NCI-H2227 treated with DMSO at 0.1 percent for 48 hours (cell line): Measurements from ENCODE around the gene CHIT1.

Source experiments
- DNase-seq: peaks from one replicate; lab custom pipeline; 2025; lab: John Stamatoyannopoulos, UW

CHIT1 gene

GRCh38 chr1:203216274-203217138, 13.0 kb downstream of the CHIT1 start:
- DNase-seq, result peak; percentile 67

- DNase-seq, result peak; percentile 4
These were observed 13.9 kb downstream of the CHIT1 start for GRCh38 chr1:203215573-203215972.

GRCh38 chr1:203214871-203215270, 14.6 kb downstream of the CHIT1 start:
- no peak for DNase-seq

- no peak for DNase-seq
These were observed 16.3 kb downstream of the CHIT1 start for GRCh38 chr1:203213126-203213525.

- DNase-seq, result no peak
These were observed 17.7 kb downstream of the CHIT1 start for GRCh38 chr1:203211812-203212211.

- DNase-seq, result no peak
These were observed 18.5 kb downstream of the CHIT1 start for GRCh38 chr1:203210988-203211387.

DNA sequence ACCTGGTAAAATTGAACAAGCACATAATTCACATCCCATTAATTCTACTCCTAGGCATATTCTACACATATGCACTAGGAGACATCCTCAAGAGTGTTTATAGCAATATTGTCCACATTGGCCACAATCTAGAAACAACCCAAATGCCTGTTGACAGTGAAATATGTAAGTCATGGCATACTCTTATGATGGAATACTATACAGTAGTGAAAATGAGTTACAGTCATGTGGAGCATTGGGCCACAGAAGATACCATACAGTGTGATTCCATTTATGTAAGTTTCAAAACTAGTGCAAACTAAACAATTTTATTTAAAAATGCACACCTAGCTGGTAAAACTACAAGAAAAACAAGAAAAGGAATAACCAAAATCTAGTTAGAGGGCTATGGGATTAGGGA, 19.1 kb downstream of the CHIT1 start:
- DNase-seq, result no peak

DNA sequence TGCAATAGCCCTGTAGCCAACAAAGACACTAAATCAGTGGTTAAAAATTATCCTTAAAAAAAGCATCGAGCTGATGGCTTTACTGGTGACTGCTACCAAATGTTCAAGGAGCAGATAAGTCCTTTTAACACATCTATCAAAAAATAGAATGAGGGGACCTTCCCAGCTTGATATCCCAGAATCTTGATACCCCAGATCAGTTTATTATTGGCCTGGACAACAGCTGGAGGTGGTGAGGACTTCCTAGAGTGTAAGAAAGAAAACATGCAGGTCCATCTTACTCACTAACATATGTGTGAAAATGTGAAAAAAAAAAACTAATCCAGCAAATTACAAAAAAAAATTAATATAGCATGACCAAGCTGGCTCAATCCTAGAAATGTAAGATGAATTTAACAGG, 21.3 kb downstream of the CHIT1 start:
- DNase-seq, result no peak

- no peak for DNase-seq
These were observed 21.7 kb downstream of the CHIT1 start for GRCh38 chr1:203207751-203208150.

DNA sequence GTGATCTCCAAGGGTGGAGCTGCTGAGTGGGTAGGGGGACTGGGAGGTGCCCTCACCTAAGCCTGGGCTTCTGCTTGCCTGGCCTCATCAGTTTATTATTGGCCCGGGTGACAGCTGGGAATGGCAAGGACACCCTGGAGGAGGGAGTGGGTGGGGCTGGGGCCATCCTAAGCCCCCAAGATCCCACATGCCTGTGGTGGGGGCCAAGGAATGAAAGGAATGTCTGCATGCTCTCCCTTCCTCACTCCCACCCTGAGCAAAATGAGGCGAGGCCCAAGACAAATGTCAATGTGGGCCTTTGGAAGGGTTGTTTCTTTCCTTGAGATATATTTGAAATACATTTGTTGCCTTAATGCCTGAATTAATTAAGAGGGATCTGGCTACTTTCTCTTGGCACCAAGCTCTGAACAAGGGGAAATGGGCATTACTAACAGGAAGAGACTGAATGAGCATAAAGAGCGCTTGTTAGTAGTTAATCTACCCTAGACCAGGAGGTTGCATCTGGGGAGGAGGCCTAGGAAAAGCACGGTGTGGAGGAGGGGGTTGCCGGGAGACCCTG, 23.3 kb downstream of the CHIT1 start:
- DNase-seq, result no peak

DNA sequence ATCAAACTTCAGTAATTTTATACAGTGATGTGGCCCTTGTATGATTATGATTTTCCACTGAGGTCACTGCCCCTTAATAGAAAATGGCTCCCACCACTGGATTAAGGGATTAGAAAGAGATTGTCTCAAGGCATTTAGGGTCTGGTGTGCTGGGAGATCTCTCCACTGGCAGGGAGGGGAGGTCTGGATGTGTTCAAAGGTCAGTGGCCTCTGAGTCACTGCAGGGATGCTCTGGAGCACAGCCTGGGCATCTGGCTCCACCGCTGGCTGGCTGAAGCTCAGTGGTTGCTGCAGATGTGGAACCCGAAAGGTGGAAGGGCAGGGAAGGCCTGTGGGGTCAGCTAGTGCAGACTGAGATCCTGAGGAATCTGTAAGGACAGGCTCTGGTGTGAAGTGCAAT, 24.7 kb downstream of the CHIT1 start:
- DNase-seq, result no peak

- no peak for DNase-seq
These were observed 26.8 kb downstream of the CHIT1 start for GRCh38 chr1:203202431-203203245.

- no peak for DNase-seq
These were observed 27.8 kb downstream of the CHIT1 start for GRCh38 chr1:203201516-203202205.

DNA sequence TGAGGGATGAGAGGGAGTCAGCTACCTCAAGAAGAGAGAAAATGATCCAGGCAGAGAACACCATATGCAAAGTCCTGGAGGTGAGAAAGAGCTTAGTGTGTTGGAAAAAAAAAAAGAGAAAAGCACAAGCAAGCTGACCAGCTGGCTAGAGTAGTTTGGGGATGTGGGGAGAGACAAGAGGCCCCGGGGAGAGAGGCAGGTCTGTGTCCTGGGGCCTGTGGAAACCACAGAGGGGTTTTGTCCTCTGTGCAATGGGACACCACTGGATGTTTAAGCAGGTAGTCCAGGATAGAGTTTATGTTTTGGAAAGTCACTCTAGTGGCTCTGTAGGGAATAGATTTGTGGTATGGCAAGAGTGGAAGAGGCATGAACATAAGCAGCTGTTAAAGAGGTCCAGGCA, 28.6 kb downstream of the CHIT1 start:
- no peak for DNase-seq

- DNase-seq, result no peak
These were observed 29.5 kb downstream of the CHIT1 start for GRCh38 chr1:203199816-203200571.

DNA sequence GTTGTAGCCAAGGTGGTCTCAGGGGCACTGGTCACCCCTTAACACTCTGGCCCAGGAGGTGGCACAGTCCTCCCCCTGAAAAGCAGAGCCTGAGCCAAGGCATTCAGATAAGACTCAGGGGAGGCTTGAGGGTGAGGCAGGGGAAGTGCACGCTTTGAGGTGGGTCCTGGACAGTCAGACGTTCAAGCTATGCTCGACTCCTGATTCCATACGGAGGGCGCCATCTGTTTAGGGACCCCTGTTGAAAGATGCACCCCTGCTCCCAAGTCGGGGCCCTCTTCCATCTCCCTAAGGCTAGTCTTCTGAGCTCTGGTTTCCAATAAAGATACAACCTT, 30.0 kb downstream of the CHIT1 start:
- DNase-seq, result no peak

DNA sequence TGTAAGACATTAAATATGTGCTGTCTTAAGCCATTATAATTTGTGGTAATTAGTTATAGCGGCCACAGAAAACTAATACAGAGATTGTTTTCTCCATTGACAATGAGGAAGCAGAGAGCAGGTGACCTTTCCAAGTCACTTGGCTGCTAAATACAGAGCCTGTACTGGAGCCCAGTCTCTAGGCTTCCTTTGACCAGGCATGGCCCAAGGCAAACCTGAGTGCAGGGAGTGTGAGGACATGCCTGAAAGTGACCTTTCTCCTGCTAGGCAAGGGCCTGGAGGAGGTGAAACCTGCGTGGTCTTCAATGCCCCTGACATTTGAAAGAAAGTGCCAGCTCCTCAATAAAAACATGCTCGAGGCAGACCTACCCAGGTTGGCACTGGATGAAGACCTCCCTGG, 30.5 kb downstream of the CHIT1 start:
- no peak for DNase-seq

- DNase-seq, result no peak
These were observed 31.8 kb downstream of the CHIT1 start for GRCh38 chr1:203197625-203198024.

DNA sequence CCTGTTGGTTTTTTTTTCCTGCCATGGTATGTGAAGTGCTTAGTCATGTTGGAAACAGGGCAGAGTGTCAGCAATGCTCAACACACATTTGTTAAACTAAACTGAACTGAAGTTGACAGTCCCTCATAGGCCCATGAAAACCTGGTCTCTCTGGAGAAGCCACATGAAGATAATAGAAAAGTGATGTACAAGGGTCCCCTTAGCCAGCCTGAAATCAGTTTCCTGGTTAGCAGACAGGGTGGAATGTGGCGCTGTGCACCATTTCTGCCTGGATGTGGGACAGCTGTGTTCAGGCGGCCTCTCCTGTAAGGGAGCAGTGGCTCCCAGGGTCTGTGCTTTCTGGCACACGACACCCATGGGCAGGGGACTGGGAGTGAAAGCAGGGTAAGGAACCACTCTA, 33.1 kb downstream of the CHIT1 start:
- no peak for DNase-seq

DNA sequence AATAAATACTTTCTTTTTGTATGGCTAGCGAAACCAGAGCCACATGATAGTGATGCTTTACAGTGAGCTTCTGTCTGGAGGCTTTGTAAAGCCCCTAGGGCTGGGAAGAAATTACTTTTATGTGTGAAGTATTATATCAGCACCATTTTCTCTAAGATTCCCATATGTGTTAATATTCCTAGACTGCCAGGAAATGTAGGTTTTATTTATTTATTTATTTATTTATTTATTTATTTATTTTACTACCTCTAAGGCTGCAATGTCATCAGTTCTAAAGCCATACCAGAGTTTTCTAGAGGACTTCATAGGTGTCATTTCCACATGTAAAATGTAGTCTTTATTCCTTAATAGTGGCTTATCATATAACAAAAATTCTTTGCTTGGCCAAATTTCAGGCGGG, 38.5 kb downstream of the CHIT1 start:
- DNase-seq, result no peak

GRCh38 chr1:203189951-203190352, 39.5 kb downstream of the CHIT1 start:
- no peak for DNase-seq
